ENCODE measurements around the gene CACNA1D.

Gene CACNA1D

DNA sequence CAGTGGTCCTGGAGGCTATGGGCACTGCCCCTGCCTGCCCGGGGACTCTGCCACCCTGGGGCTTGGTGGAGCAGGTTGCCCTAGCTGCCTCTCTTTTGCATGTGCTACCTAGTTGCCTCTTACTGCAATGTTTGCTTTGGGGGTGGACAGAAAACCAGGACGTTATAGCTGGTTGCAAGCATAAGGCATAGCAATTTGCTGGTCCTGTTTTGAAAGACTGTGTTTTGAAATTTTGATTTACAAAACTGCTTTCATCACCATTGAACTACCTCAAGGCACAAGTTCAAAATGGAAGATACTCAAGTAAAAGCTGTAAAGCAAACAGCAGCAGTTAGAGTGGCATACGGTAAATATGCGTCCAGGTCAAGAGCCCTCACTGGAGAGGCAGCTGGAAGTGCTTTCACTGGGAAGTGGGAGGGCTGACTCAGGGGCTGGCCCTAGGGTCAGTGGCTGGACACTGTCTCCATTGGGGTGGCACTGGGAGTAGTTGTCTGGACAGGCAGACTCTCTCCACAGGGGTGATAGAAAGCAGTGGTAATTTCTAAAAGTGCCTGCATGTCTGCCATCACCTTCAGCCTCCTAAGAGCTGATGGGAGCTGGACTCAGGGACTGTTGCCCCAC is 213.7 kb downstream of the CACNA1D start:
- WGBS, 2 donors (ENCODE audit: extremely low coverage in 2 of 2, insufficient read length in 2 of 2, insufficient replicate concordance in 1 of 2) = no CpG with 5 or more reads among the region's 4 CpGs

DNA sequence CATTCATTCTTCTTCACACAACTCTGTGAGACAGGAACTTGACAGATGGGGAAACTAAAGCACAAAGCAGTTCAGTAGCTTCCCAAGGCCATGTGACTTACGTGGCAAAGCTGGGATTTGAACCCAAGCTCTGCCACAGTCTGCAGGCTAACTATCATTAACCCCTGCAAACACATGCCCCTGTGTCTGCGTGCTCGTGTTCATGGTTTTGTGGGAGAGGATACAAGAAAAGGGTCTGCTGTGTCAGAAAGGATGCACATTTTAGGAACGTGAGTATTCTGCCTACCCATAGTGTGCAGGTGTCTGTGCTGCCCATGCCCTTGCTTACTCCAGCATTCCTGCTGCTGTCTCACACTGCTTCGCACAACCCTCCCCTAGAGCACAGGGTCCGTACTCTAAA is 214.8 kb downstream of the CACNA1D start:
- H2BK5ac ChIP-seq (ENCODE audit: low read length) = no peak overlapping the region
- WGBS, 2 donors (ENCODE audit: extremely low coverage in 2 of 2, insufficient read length in 2 of 2, insufficient replicate concordance in 1 of 2) = no CpG with 5 or more reads among the region's 6 CpGs
- no peak overlapping the region for H2BK12ac ChIP-seq (ENCODE audit: low read length)
- H3K79me1 ChIP-seq (ENCODE audit: low read depth, low read length) = no peaks in the 10 kb centered on the region
- H2BK15ac ChIP-seq (ENCODE audit: low read length) = no peak overlapping the region
- H3K4me2 ChIP-seq (ENCODE audit: insufficient read depth, low read length, poor library complexity, severe bottlenecking) = no peak overlapping the region
- H3K36me3 ChIP-seq (replicated peaks in 1 of 2; ENCODE audit: control insufficient read depth in 2 of 2, insufficient read depth in 2 of 2, low read length in 2 of 2) = no peaks in the 10 kb centered on the region
- H3K9me3 ChIP-seq (replicated peaks in 1 of 2; ENCODE audit: control insufficient read depth in 2 of 2, insufficient read depth in 1 of 2, low read depth in 1 of 2, low read length in 2 of 2) = no peaks in the 10 kb centered on the region
- peaks cover 0 to 10% of the 10 kb centered on the region in 2 donors for H3K4me1 ChIP-seq (ENCODE audit: control insufficient read depth in 2 of 2, insufficient read depth in 1 of 2, low read depth in 1 of 2, low read length in 2 of 2)
- H3K4me3 ChIP-seq (ENCODE audit: low read length in 2 of 2) = no peak overlapping the region
- H4K8ac ChIP-seq (ENCODE audit: low read depth, low read length) = no peak overlapping the region
- H2AFZ ChIP-seq (ENCODE audit: low read length) = no peak overlapping the region
- no peak overlapping the region for H3K4ac ChIP-seq (ENCODE audit: low read length)
- H3K9ac ChIP-seq (ENCODE audit: low read depth, low read length, poor library complexity) = no peak overlapping the region
- H3K23ac ChIP-seq (ENCODE audit: low read depth, low read length, poor library complexity) = no peak overlapping the region
- no peak overlapping the region for H3K14ac ChIP-seq (ENCODE audit: low read length)
- no peak overlapping the region for H2BK120ac ChIP-seq (ENCODE audit: low read depth, low read length)
- H3K27ac ChIP-seq (replicated peaks; ENCODE audit: low read length) = no peak overlapping the region
- H3K27me3 ChIP-seq (ENCODE audit: control insufficient read depth in 3 of 3, insufficient read depth in 3 of 3, low read depth in 1 of 3, low read length in 3 of 3) = no peaks in the 10 kb centered on the region
- no peak overlapping the region for H4K91ac ChIP-seq (ENCODE audit: low read depth, low read length, poor library complexity)
- H3K18ac ChIP-seq (ENCODE audit: low read length) = no peak overlapping the region
- DNase-seq (ENCODE audit: low spot score) = no peak
- no peak overlapping the region for H2AK5ac ChIP-seq (ENCODE audit: low read depth, low read length)

More for the DNA sequence above, 213.7 kb downstream of the CACNA1D start:
- Histone ChIP-seq H3K9ac (ENCODE audit: low read depth, low read length, poor library complexity) (no peak overlapping the region), H3K79me1 (ENCODE audit: low read depth, low read length) (no peaks in the 10 kb centered on the region), H3K23ac (ENCODE audit: low read depth, low read length, poor library complexity) (no peak overlapping the region), H3K4me2 (ENCODE audit: insufficient read depth, low read length, poor library complexity, severe bottlenecking) (no peak overlapping the region), H2AFZ (ENCODE audit: low read length) (no peak overlapping the region), H2BK12ac (ENCODE audit: low read length) (no peak overlapping the region), H3K27ac (replicated peaks; ENCODE audit: low read length) (no peak overlapping the region), H3K36me3 (replicated peaks in 1 of 2; ENCODE audit: control insufficient read depth in 2 of 2, insufficient read depth in 2 of 2, low read length in 2 of 2) (no peaks in the 10 kb centered on the region), H3K14ac (ENCODE audit: low read length) (no peak overlapping the region), H3K9me3 (replicated peaks in 1 of 2; ENCODE audit: control insufficient read depth in 2 of 2, insufficient read depth in 1 of 2, low read depth in 1 of 2, low read length in 2 of 2) (no peaks in the 10 kb centered on the region), H3K4me1 (ENCODE audit: control insufficient read depth in 2 of 2, insufficient read depth in 1 of 2, low read depth in 1 of 2, low read length in 2 of 2) (peaks cover 0 to 10% of the 10 kb centered on the region in 2 donors), H3K18ac (ENCODE audit: low read length) (no peak overlapping the region), H2AK5ac (ENCODE audit: low read depth, low read length) (no peak overlapping the region), H3K4me3 (ENCODE audit: low read length in 2 of 2) (no peak overlapping the region), H2BK15ac (ENCODE audit: low read length) (no peak overlapping the region), H3K27me3 (ENCODE audit: control insufficient read depth in 3 of 3, insufficient read depth in 3 of 3, low read depth in 1 of 3, low read length in 3 of 3) (no peaks in the 10 kb centered on the region), H4K91ac (ENCODE audit: low read depth, low read length, poor library complexity) (no peak overlapping the region), H2BK120ac (ENCODE audit: low read depth, low read length) (no peak overlapping the region), H4K8ac (ENCODE audit: low read depth, low read length) (no peak overlapping the region), H3K4ac (ENCODE audit: low read length) (no peak overlapping the region), H2BK5ac (ENCODE audit: low read length) (no peak overlapping the region)
- DNase-seq (ENCODE audit: low spot score) = no peak

DNA sequence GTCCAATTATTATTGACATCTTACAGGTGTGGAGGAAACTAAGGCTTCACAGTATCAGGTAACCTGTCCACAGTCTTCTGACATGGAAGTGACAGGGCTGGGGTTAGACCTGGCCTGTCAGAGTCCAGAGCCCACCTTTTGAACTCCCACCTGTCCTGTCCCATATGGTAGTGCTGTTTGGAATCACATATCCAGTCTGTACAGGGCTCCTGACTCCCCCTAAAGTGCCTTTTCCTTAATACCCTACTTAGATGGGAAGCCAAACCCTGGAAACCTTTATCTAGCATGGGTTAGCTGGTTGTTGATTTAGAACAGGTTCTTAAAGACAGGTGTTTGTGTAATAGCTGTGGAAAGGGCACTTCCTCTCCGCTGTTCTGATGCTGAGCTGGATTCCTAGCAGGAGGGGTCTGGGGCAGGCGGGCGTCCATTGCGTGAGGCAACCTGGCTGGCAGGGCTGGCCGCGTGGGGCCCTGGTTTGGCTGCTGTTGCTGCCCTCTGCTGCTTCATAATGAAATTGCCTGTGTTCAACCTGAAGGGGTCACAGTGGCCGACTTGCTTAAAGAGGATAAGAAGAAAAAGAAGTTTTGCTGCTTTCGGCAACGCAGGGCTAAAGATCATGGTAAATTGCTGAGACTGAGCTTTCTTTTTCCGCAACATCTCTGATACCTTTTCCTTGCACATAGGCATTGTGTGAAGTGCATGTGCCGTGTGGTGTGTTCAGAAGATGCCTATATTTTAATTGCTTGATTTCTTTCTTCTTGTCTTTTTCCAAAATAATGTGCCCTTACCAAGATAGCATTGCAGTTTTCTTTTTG is 215.7 kb downstream of the CACNA1D start:
- no CpG with 5 or more reads among the region's 11 CpGs for WGBS, 2 donors (ENCODE audit: extremely low coverage in 2 of 2, insufficient read length in 2 of 2, insufficient replicate concordance in 1 of 2)
- H3K18ac ChIP-seq (ENCODE audit: low read length) = no peak overlapping the region
- H3K23ac ChIP-seq (ENCODE audit: low read depth, low read length, poor library complexity) = no peak overlapping the region
- H3K79me1 ChIP-seq (ENCODE audit: low read depth, low read length) = no peaks in the 10 kb centered on the region
- peaks cover 0 to 5% of the 10 kb centered on the region in 2 donors for H3K4me1 ChIP-seq (ENCODE audit: control insufficient read depth in 2 of 2, insufficient read depth in 1 of 2, low read depth in 1 of 2, low read length in 2 of 2)
- H3K27ac ChIP-seq (replicated peaks; ENCODE audit: low read length) = no peak overlapping the region
- H2BK120ac ChIP-seq (ENCODE audit: low read depth, low read length) = no peak overlapping the region
- no peak overlapping the region for H3K14ac ChIP-seq (ENCODE audit: low read length)
- H3K4me3 ChIP-seq (ENCODE audit: low read length in 2 of 2) = no peak overlapping the region
- H2AFZ ChIP-seq (ENCODE audit: low read length) = peak overlapping the region; percentile 73
- no peak overlapping the region for H3K9ac ChIP-seq (ENCODE audit: low read depth, low read length, poor library complexity)
- H3K4me2 ChIP-seq (ENCODE audit: insufficient read depth, low read length, poor library complexity, severe bottlenecking) = no peak overlapping the region
- no peak overlapping the region for H4K91ac ChIP-seq (ENCODE audit: low read depth, low read length, poor library complexity)
- no peak overlapping the region for H2BK15ac ChIP-seq (ENCODE audit: low read length)
- H2BK5ac ChIP-seq (ENCODE audit: low read length) = no peak overlapping the region
- H3K4ac ChIP-seq (ENCODE audit: low read length) = no peak overlapping the region
- no peak overlapping the region for H2BK12ac ChIP-seq (ENCODE audit: low read length)
- no peaks in the 10 kb centered on the region for H3K27me3 ChIP-seq (ENCODE audit: control insufficient read depth in 3 of 3, insufficient read depth in 3 of 3, low read depth in 1 of 3, low read length in 3 of 3)
- DNase-seq (ENCODE audit: low spot score) = peak; percentile 71
- no peak overlapping the region for H2AK5ac ChIP-seq (ENCODE audit: low read depth, low read length)
- H3K36me3 ChIP-seq (replicated peaks in 1 of 2; ENCODE audit: control insufficient read depth in 2 of 2, insufficient read depth in 2 of 2, low read length in 2 of 2) = no peaks in the 10 kb centered on the region
- no peaks in the 10 kb centered on the region for H3K9me3 ChIP-seq (replicated peaks in 1 of 2; ENCODE audit: control insufficient read depth in 2 of 2, insufficient read depth in 1 of 2, low read depth in 1 of 2, low read length in 2 of 2)
- H4K8ac ChIP-seq (ENCODE audit: low read depth, low read length) = no peak overlapping the region

DNA sequence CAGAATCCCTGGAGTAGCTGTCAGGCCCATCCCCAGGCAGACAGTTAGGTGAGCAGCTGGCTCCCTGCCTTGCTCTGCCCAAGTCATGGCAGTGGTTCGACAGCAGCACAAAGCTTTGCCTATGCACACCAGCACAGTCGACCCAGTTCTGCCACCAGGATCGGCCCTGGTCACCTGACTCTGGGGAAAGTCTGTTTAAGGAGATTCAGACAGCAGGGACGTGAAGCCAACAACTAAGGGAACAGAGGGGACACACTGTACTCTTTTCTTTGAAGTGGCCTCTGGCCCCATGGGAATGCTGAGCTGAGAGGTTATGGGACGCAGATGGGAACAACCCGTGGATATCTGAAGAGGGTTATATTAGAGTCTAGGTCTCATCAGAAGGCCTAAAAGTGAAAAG is 217.0 kb downstream of the CACNA1D start:
- no peak overlapping the region for H2BK15ac ChIP-seq (ENCODE audit: low read length)
- no peak overlapping the region for H3K9ac ChIP-seq (ENCODE audit: low read depth, low read length, poor library complexity)
- no peak overlapping the region for H3K4ac ChIP-seq (ENCODE audit: low read length)
- H4K91ac ChIP-seq (ENCODE audit: low read depth, low read length, poor library complexity) = no peak overlapping the region
- no peak overlapping the region for H3K14ac ChIP-seq (ENCODE audit: low read length)
- H2BK12ac ChIP-seq (ENCODE audit: low read length) = no peak overlapping the region
- no peaks in the 10 kb centered on the region for H3K9me3 ChIP-seq (replicated peaks in 1 of 2; ENCODE audit: control insufficient read depth in 2 of 2, insufficient read depth in 1 of 2, low read depth in 1 of 2, low read length in 2 of 2)
- no CpG with 5 or more reads among the region's 6 CpGs for WGBS, 2 donors (ENCODE audit: extremely low coverage in 2 of 2, insufficient read length in 2 of 2, insufficient replicate concordance in 1 of 2)
- DNase-seq (ENCODE audit: low spot score) = no peak
- no peak overlapping the region for H3K18ac ChIP-seq (ENCODE audit: low read length)
- H3K4me2 ChIP-seq (ENCODE audit: insufficient read depth, low read length, poor library complexity, severe bottlenecking) = no peak overlapping the region
- no peak overlapping the region for H3K4me3 ChIP-seq (ENCODE audit: low read length in 2 of 2)
- no peak overlapping the region for H2BK120ac ChIP-seq (ENCODE audit: low read depth, low read length)
- peaks cover 2 to 3% of the 10 kb centered on the region in 2 donors for H3K4me1 ChIP-seq (ENCODE audit: control insufficient read depth in 2 of 2, insufficient read depth in 1 of 2, low read depth in 1 of 2, low read length in 2 of 2)
- H3K79me1 ChIP-seq (ENCODE audit: low read depth, low read length) = no peaks in the 10 kb centered on the region
- no peak overlapping the region for H2BK5ac ChIP-seq (ENCODE audit: low read length)
- H2AK5ac ChIP-seq (ENCODE audit: low read depth, low read length) = no peak overlapping the region
- no peak overlapping the region for H2AFZ ChIP-seq (ENCODE audit: low read length)
- H3K27me3 ChIP-seq (ENCODE audit: control insufficient read depth in 3 of 3, insufficient read depth in 3 of 3, low read depth in 1 of 3, low read length in 3 of 3) = no peaks in the 10 kb centered on the region
- H3K23ac ChIP-seq (ENCODE audit: low read depth, low read length, poor library complexity) = no peak overlapping the region
- H3K36me3 ChIP-seq (replicated peaks in 1 of 2; ENCODE audit: control insufficient read depth in 2 of 2, insufficient read depth in 2 of 2, low read length in 2 of 2) = no peaks in the 10 kb centered on the region
- no peak overlapping the region for H3K27ac ChIP-seq (replicated peaks; ENCODE audit: low read length)
- H4K8ac ChIP-seq (ENCODE audit: low read depth, low read length) = no peak overlapping the region

All from neuronal stem cell (in vitro differentiated cells).